ENCODE data around the gene TAB2. TPM values are rescaled to one million over a fixed set of nuclear protein-coding genes. Genes with fewer than 3 reads are reported as not detected.

TAB2 gene
- total and polyA plus RNA-seq, 2 of the 8 experiments (the other 6 are each of a cell fraction or from before 2014, with no cell fraction given): 40.4 to 63.0 TPM

DNA sequence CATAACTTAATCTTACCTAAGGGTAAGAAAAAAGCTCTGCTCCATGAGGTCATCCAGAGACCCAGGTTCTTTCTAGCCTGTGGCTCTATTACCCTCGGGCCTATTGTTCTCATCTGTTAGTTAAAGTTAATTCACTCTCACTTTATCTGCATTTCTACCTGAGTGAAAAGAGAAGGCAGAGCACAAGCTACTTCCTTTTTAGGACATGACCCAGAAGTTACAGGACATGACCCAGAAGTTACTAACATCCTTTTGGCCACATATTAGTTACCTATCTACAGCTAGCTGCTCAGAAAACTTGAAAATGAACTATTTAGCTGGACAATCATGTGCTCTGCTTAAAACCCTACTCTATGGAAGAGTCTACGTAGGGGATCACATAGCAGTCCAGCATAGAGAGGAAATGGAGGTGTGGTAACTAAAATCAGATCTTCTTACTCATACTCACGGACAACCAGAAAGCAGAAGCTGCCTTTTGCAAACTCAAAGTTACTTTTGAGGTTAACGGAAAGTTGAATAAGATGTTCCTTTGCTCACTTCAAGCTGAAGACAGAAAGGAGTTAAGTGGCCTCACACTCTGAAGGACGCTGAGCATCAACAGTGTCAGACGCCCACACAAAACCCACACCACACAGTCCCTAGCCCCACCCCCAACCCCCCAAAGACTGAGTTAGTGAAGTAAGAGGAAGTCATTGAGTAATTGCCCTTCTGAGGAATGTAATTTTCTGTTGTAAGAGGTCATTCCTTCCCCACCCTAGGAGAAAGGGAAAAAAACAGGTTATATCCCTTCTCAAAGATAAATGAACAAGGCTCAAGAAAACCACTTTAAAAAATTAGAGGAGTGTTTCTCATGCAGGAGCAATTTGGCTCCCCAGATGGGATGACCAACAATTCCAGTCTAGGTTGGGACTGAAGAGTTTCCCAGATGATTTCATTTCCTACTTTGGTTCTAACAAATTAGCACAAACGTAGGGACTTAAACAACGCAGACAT lies 45.9 kb upstream of the TAB2 start:
- no peak for DNase-seq (ENCODE audit: low read depth in 1 of 2, low spot score in 2 of 2)
- Histone ChIP-seq H3K56ac (replicated peaks; ENCODE audit: insufficient read length, low read depth, low read length) (no peak overlapping the region), H4K91ac (replicated peaks; ENCODE audit: insufficient read length, low read length) (no peak overlapping the region), H4K5ac (ENCODE audit: insufficient read length, low read depth, low read length) (no peak overlapping the region), H4K8ac (ENCODE audit: extremely low read depth, insufficient read depth, low read length) (no peak overlapping the region), H3K4me1 (replicated peaks in 1 of 4; ENCODE audit: control insufficient read depth in 3 of 4, insufficient read depth in 4 of 4, low read length in 3 of 4) (no peaks in the 10 kb centered on the region), H4K20me1 (replicated peaks in 1 of 2; ENCODE audit: control insufficient read depth in 1 of 2, insufficient read depth in 2 of 2, low read length in 2 of 2) (no peaks in the 10 kb centered on the region), H3K79me2 (ENCODE audit: control insufficient read depth in 1 of 2, insufficient read depth in 2 of 2, low read length in 2 of 2) (no peaks in the 10 kb centered on the region), H3K23me2 (ENCODE audit: low read depth, low read length) (no peaks in the 10 kb centered on the region; the same call in 1 of the 2 replicates), H3K23ac (ENCODE audit: insufficient read length) (no peak overlapping the region), H3K4ac (replicated peaks; ENCODE audit: insufficient read length, low read depth, low read length) (no peak overlapping the region), H2AK5ac (ENCODE audit: low read depth, low read length) (no peak overlapping the region), H2BK12ac (ENCODE audit: low read depth, low read length) (no peak overlapping the region), H3K36me3 (ENCODE audit: control insufficient read depth in 2 of 4, insufficient read depth in 4 of 4, low read length in 3 of 4) (no peaks in the 10 kb centered on the region), H3K18ac (ENCODE audit: extremely low read depth, low read length) (no peak overlapping the region), H3K9me3 (ENCODE audit: insufficient read depth in 2 of 2, low read depth in 1 of 2, low read length in 1 of 2) (peaks cover 0 to 3% of the 10 kb centered on the region in 2 experiments; a peak in 1 of 4 replicates), H2BK15ac (ENCODE audit: low read length) (no peak overlapping the region), H2BK120ac (replicated peaks; ENCODE audit: low read depth, low read length) (no peak overlapping the region), H3K4me3 (ENCODE audit: extremely low read depth in 1 of 4, insufficient read depth in 2 of 4, low read depth in 3 of 4, low read length in 4 of 4) (no peak overlapping the region), H2AFZ (ENCODE audit: low read length) (peak overlapping the region; percentile 56; the same call in 1 of the 2 replicates), H3K27me3 (replicated peaks in 1 of 4; ENCODE audit: control insufficient read depth in 3 of 4, extremely low read depth in 1 of 4, insufficient read depth in 3 of 4, low read length in 3 of 4) (no peaks in the 10 kb centered on the region), H3K4me2 (ENCODE audit: insufficient read depth in 1 of 2, low read depth in 2 of 2, low read length in 2 of 2) (no peak overlapping the region), H2BK5ac (ENCODE audit: low read depth, low read length) (no peak overlapping the region), H2BK20ac (ENCODE audit: low read length) (no peak overlapping the region), H3K14ac (ENCODE audit: insufficient read length) (no peak overlapping the region), H3K79me1 (ENCODE audit: low read depth, low read length) (no peaks in the 10 kb centered on the region), H3K27ac (ENCODE audit: low read depth, low read length) (no peak overlapping the region), H3K9ac (replicated peaks in 1 of 4; ENCODE audit: extremely low read depth in 1 of 4, low read depth in 3 of 4, low read length in 3 of 4) (no peak overlapping the region)
- ChIA-PET POLR2A (ENCODE audit: partially characterized antibody) (no interaction called here), CTCF (ENCODE audit: partially characterized antibody) (interaction anchor here (0.6 to 1.0 kb wide), 2 partner anchors 194 to 545 kb away, joined by 3 read pairs; no protein-coding TSS in a partner anchor)
- WGBS, 2 experiments (ENCODE audit: extremely low coverage in 1 of 2, insufficient coverage in 1 of 2, insufficient read length in 1 of 2, insufficient replicate concordance in 2 of 2, low coverage in 1 of 2, low lambda C conversion rate in 2 of 2, missing lambda C conversion rate in 1 of 2): 88% methylated on average over 8 of the region's 8 CpGs; no CpG with 5 or more reads in 1 of the 2 experiments
- FAIRE-seq: no peak
- TF ChIP-seq PHF8 (conservative IDR thresholded peaks at IDR 0.05; ENCODE audit: low read depth, low read length) (no peak), POLR2AphosphoS5 (IDR thresholded peaks at IDR 0.05; ENCODE audit: low read depth, low read length) (no peak), HDAC2 (IDR thresholded peaks at IDR 0.05; ENCODE audit: borderline replicate concordance in 1 of 2, low read depth in 2 of 2, low read length in 2 of 2) (no peak), SP2 (IDR thresholded peaks at IDR 0.05; ENCODE audit: low read length) (no peak), JUND (IDR thresholded peaks at IDR 0.05; ENCODE audit: low read length) (no peak), EGR1 (IDR thresholded peaks at IDR 0.05; ENCODE audit: borderline replicate concordance, low read depth, low read length) (no peak), KDM5A (IDR thresholded peaks at IDR 0.05; ENCODE audit: low read length) (no peak), GABPA (IDR thresholded peaks at IDR 0.05; ENCODE audit: borderline replicate concordance, insufficient read depth, low read length) (no peak), EP300 (IDR thresholded peaks at IDR 0.05; ENCODE audit: borderline replicate concordance in 1 of 2, low read depth in 2 of 2, low read length in 2 of 2) (no peak), RNF2 (IDR thresholded peaks at IDR 0.05; ENCODE audit: borderline replicate concordance, low read depth, low read length, missing control alignments, poor library complexity, severe bottlenecking) (no peak), CHD1 (IDR thresholded peaks at IDR 0.05; ENCODE audit: low read depth, low read length) (no peak)
